SH-SY5Y (cell line): ENCODE data around the gene CLEC3B.

Source experiments
- GATA2 ChIP-seq: IDR thresholded peaks from 2 replicates; pipeline ENCODE4 v1.6.1; 2011; ENCODE audit warnings: mild to moderate bottlenecking, low read depth, low read length
- GATA3 ChIP-seq: IDR thresholded peaks from 2 replicates; pipeline ENCODE4 v1.6.1; 2011; ENCODE audit warnings: low read depth, mild to moderate bottlenecking, low read length, moderate library complexity

Gene CLEC3B

DNA sequence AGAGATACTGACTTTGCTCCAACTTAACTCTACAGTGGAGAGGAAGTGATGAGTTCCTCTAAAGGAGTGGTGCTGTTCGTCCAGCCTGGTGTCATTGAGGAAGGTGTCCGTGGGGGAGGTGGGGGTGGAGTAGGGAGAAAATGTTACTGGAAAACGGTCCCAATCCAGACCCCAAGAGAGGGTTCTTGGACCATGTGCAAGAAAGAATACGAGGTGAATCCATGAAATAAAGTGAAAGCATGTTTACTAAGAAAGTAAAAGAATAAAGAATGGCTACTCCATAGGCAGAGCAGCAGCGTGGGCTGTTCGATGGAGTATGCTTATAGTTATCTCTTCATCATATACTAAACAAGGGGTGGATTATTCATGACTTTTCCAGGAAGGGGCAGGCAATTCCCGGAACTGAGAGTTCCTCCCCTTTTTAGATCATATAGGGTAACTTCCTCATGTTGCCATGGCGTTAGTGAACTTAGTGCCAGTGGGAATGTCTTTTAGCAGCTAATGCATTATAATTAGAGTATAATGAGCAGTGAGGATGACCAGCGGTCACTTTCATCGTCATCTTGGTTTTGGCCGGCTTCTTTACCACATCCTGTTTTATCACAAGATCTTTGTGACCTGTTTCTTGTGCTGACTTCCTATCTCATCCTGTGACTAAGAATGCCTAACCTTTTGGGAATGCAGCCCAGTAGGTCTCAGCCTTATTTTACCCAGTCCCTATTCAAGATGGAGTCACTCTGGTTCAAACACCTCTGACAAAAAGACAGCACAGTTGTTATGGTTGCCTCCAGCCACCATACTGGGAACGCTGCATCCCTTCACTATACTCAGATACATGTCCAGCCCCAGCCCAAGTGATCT is 38.6 kb downstream of the CLEC3B start:
- TF ChIP-seq GATA2 (no peak), GATA3 (no peak)

DNA sequence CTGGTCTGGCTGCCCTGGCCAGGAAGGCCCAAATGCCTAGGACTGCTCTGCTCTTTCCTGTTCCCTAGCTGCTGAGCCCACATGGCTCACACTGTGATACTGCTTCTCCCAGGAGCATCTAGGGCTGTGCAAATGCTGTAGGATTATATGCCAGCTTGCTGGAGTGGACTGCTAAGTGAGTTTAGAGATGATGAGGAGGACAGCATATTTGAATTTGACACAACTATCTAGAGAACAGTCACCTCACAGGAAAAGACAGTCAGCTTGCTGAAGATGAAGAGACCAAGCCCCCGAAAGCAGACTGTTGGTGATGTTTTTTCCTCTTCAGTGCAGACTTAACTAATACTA is 39.2 kb downstream of the CLEC3B start:
- TF ChIP-seq GATA3, result no peak
- TF ChIP-seq GATA2, result no peak

DNA sequence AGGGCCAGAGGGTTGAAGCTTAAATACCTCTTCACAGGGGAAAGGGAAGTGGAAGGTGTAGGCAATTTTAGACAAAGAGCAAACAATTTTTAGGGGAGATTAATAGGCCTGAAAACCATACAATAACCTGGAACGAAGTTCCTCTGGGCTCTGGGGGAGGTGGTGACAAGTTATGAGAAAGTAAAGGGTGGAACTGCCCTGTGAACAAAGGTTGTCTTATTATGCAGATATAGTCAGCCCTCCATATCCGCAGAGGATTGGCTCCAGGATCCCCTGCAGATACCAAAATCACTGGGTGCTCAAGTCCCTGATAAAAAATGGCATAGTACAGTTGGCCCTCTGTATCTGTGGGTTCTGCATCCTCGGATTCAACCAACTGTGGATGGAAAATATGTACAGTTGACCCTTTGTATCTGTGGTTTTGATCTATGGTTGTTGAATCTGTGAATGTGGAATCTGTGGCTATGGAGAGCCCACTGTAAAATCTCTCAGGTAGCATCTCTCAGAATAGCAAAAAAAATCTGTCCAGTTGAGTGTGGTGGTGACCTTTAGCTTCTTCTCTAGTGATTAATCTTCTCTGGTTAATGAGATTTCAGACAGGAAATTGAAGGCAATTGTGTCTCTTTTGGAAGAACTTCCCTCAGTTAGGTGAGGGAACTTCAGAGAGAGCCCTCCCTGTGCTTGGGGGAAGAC is 40.2 kb downstream of the CLEC3B start:
- TF ChIP-seq GATA3 (no peak), GATA2 (no peak)

DNA sequence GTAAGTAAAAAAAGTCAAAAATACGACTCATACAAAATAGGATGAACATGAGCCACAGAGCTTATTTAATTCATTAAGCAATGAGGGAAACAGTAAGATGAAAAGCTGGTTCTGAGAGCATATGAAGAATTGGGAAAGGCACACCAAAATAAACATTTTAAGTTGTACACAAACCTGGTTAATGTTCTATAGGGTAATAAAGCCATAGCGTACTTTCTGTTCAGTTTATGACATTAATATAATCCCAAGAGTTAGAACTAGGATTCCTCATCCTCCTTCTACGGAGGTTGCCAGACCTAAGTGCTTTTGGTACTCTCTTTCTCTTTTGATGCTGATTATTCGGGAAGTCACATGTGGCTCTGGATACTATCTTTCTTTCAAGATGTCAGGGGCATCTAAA is 41.4 kb downstream of the CLEC3B start:
- TF ChIP-seq GATA3 (no peak), GATA2 (no peak)

DNA sequence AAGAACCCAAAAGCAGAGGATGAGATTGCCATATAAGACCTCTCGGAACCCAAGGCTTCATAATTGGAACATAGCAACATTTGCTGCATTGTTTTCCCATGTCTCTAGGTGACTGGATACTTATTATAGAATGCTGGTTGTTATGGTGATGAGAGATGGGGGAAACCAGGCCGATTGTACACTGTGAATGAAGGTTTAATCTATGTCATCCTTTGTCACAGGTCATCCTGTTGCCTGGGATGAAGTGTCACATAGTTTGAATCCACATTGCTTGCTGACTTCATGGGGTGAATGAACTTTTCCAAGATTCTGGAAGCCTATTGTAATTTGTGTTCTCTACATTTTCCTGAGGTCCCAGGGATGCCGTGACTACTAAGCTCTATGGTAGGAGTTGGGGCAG is 41.8 kb downstream of the CLEC3B start:
- TF ChIP-seq GATA3 (no peak), GATA2 (no peak)

DNA sequence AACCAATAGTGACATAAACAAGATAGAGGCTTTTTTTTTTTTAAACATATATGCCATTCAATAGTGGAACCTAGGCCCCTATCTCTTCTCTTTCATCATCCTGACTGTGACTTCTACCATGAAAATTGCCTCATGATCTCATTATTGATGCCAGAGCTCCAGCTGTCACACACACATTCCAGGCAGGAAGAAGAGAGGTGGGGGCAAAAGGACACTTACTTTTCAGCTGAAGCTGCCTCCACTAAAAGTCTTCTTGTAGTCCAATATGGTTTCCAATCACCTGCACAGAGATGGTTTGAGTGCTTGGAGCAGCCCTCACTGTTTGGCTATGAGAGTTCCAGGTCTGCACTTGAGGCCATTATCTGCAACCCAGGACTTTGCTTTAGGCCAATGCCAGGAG is 45.0 kb downstream of the CLEC3B start:
- no peak for TF ChIP-seq GATA2
- TF ChIP-seq GATA3, result no peak

DNA sequence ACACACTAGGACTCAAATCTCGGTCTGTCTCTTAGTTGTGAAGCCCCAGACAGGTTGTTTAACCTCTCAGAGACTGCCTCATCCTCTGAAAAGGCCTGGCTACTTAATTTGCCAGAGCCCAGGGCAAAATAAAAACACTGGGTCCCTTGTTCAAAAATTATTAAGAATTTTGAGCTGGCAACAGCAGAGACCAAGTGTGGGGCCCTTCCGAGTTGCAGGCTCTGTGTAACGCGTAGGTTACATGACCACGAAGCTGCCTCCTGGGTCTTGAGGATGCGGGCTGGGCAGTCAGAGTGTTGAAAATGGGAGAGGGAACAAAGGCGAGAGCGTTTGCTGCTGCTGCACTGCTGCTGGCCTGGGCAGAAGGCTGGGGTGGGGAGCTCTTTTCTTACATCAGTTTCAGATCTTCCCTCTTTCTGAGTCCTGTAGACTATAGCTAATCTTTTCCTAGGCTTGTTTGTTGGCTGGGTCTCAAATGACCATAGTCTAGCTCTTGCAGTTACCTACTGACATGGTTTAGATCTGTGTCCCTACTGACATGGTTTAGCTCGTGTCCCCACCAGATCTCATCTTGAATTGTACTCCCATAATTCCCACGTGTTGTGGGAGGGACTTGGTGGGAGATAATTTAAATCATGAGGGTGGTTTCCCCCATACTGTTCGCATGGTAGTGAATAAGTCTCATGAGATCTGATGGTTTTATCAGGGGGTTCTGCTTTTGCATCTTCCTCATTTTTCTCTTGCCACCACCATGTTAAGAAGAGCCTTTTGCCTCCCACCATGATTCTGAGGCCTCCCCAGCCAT is 49.9 kb downstream of the CLEC3B start:
- no peak for TF ChIP-seq GATA3
- TF ChIP-seq GATA2, result no peak

DNA sequence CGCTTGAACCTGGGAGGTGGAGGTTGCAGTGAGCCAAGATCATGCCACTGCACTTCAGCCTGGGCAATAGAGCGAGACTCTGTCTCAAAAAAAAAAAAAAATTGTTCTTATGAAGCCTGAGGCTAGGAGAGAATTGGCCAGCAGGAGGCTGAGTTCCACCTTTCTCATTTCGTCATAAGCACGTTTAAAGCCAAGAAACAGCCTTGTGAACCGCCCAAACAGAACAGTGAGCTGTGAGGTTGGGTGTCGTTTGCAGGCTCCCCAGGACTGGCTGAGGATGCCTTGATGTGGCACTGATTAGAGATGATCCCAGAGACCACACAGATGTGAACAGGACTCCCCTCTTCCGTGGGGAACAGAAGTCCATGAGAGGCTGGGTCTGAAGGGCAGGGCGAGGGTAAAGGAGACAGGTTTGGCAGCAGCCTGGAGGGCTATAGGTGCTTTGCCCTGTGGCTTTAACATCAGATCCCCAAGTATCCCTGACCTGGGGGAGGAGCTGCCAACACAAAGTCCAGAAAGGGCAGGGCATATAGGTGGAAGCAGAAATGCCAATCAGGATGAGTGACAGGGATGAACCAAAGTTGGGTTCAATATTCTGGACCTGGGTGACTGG is 52.9 kb downstream of the CLEC3B start:
- no peak for TF ChIP-seq GATA2
- no peak for TF ChIP-seq GATA3

DNA sequence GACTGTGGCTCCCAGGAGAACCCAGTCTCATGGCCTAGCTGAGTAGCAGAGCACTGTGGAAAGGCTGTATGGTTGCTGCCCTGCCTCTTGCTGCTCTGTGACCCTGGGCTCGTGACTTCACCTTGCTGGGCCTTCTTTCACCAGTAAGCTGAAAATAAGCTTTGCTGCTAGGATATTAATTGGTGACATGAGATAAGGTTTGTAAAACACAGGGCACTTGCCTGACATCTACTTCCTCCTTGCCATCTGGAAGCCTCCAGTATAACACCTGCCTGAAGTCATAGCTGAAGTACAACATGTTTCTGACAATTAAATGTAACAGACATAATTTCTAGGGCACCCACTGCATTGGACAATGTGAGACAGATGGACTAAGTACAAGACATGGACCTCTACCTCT is 53.6 kb downstream of the CLEC3B start:
- TF ChIP-seq GATA3 (no peak), GATA2 (no peak)

DNA sequence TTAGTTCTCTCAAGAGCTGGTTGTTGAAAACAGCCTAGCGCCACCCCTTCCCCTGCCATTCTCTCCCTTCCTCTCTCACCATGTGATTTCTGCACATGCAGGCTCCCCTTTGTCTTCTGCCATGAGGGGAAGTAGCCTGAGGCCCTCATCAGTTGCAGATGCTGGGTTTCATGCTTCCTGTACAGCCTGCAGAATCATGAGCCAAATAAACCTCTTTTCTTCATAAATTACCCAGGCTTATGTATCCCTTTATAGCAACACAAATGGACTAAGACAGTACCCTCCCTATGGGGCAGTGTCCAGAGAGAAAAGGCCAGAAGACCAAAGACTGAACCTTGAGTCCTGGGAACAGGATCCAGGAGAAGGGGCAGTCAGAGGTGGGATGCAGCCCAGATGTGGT is 54.7 kb downstream of the CLEC3B start:
- TF ChIP-seq GATA2 (no peak), GATA3 (no peak)

DNA sequence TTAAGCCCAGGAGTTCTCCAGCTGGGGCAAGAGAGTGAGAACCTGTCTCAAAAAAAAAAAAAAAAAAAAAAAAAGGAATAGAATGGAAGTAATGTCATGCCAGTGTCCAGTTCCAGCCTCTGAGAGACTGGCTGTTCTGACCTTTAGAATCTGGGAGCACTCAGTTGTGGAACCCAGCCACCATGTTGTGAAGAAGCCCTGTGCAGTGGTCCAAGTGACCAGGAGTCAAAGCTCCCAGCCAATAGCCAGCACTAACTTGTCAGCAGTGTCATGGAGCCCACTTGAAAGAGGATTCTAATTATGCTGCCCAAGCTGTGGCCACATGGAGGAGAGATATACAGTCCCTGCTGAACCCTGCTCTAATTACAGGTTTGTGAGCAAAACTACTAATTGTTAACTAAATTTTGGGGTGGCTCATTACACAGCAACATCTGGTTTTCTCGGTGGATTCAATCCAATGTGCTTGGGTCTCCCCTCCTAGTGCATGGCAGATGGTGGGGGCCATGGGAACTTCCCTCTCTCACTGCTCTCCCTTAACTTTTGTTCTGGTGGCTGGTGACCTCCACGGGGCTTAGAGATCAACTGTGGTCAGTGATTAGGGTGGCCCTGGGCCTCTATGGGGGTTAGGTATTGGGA is 55.5 kb downstream of the CLEC3B start:
- TF ChIP-seq GATA2 (no peak), GATA3 (no peak)

DNA sequence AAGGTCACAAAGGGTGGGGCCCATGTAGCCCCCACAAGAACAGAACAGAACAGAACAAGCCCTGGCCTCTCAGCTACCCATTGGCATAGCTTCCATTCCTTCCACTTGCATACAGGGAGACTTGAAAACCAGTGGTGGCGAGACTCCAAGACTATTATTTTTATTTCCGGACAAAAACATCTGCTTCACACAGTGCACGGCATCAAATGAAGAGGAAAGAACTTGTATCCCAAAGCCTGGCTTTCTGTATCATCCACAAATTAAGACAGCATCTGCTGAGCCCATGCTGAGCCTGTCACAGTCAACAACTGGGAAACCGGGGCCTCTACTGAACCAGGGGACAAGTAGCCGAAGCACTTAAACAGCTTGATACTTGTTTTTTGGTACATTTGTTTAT is 56.0 kb downstream of the CLEC3B start:
- TF ChIP-seq GATA2 (no peak), GATA3 (no peak)

DNA sequence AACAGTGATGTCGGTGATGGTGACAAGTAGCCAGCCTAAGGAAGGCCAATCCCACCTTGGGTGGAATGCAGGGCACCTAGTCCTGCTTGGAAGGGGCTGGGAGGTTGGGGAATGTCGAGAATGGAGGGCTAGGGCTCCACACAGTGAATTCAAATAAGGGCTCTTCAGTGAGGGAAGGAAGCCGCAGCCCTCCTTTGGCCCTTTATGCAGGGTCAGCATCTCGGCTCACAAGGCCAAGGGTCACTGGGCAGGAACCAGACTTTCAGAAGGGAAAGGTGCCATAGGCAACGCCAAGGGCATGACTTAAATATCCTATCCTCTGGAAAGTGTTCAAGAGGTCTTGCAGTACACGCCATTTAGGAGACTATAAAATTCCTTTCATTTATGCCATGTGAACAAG is 56.9 kb downstream of the CLEC3B start:
- TF ChIP-seq GATA3 (no peak), GATA2 (no peak)

DNA sequence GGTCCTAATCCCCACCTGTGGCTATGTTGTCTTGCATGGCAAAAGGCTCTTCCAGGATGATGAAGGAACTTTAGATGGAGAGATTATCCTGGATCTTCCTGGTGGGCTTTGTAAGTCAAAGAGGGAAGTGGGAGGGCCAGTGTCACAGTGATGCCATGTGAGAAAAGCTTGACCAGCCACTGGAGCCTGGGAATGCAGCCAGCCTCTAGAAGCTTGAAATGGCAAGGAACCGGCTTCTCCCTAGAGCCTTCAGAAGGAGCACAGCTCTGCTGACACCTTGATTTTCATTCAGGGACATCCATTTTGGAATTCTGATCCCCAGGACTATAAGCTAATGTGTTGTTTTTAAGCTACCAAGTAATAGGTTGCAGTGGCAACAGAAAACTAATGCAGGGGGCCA is 58.3 kb downstream of the CLEC3B start:
- no peak for TF ChIP-seq GATA2
- TF ChIP-seq GATA3, result no peak
